Stomach (tissue), 9 donors: ENCODE measurements around the gene TNNI2. TPM values are rescaled to one million over a fixed set of nuclear protein-coding genes. Genes with fewer than 3 reads are reported as not detected.

ENCODE experiments used
- DNase-seq, 2 donors: peaks; one replicate each; pipeline versions ENCODE4 v3.0.0 to v3.0.0-alpha.2; 2013 to 2019
- H3K27ac ChIP-seq, 5 donors: fragments of 200-600 bp in 4 of 5; sonication (generic) in 4 of 5; one replicate each; pipeline ENCODE4 v1.5.1; 2013 to 2019; ENCODE audit warnings: mild to moderate bottlenecking in 1 of 5, moderate library complexity in 1 of 5
- H3K27me3 ChIP-seq, 3 donors: fragments of 200-600 bp; sonication (generic); one replicate each; pipeline ENCODE4 v1.5.1; 2017 to 2019; ENCODE audit warnings: mixed run types in 1 of 3
- H3K36me3 ChIP-seq, 4 donors: fragments of 200-600 bp; sonication (generic); 1 replicate in 3 of 4; 2 replicates in 1 of 4; pipeline ENCODE4 v1.5.1; 2016 to 2019
- H3K4me1 ChIP-seq, 4 donors: fragments of 200-600 bp; sonication (generic); one replicate each; pipeline ENCODE4 v1.5.1; 2016 to 2019
- H3K4me3 ChIP-seq, 4 donors: fragments of 200-600 bp; sonication (generic) in 3 of 4; one replicate each; pipeline ENCODE4 v1.5.1; 2016 to 2019; ENCODE audit warnings: mild to moderate bottlenecking in 1 of 4
- H3K9me3 ChIP-seq, 4 donors: fragments of 200-600 bp; sonication (generic); one replicate each; pipeline ENCODE4 v1.5.1; 2016 to 2019
- EP300 ChIP-seq: sonication (generic); formaldehyde crosslinking; IDR thresholded peaks from one replicate; pipeline ENCODE4 v1.6.1; 2017; ENCODE audit warnings: antibody characterized with exemption
- POLR2A ChIP-seq, 4 donors: fragments of 450-650 bp; IDR thresholded peaks; one replicate each; pipeline ENCODE4 v1.6.1; 2016; ENCODE audit warnings: antibody characterized with exemption in 4 of 4, control low read depth in 2 of 4, mild to moderate bottlenecking in 1 of 4, moderate library complexity in 1 of 4
- POLR2AphosphoS5 ChIP-seq, 3 donors: sonication (generic); formaldehyde crosslinking; IDR thresholded peaks; one replicate each; pipeline ENCODE4 v1.6.1; 2016; ENCODE audit warnings: antibody characterized with exemption in 3 of 3
- WGBS, 5 donors: extraction: QIAGEN DNeasy Blood & Tissue Kit in 3 of 5; methylation state at CpG; one replicate each; pipeline versions ENCODE4 v1.1.5 to v1.1.7; 2013 to 2018; 5-methylcytosine and 5-hydroxymethylcytosine counted together
- intact Hi-C: fragments of 100-400 bp; cut with DNase I; formaldehyde crosslinking; loops from one replicate; pipeline ENCODE4 v1.15.1; 2023; ENCODE audit warnings: low total_unique reads
- polyA plus RNA-seq, 3 donors: library from polyadenylated mRNA; stranded (reverse); fragments of 200-250 nt; gene quantifications; one replicate each; pipeline ENCODE4 v1.2.3, GENCODE V29; 2013
- total RNA-seq, 5 donors: library from RNA; depleted of rRNA; stranded (reverse); fragments of >200 nt; gene quantifications; one replicate each; pipeline versions ENCODE4 v1.1.0 to v1.2.3, GENCODE V29; 2014 to 2016
- TF ChIP-seq, protein P1 (sequence below), 7 experiments: fragments of 450-650 bp in 4 of 7; fragments of 200-600 bp in 3 of 7; sonication (generic) in 3 of 7; IDR thresholded peaks; one replicate each; pipeline ENCODE4 v1.5.1; 2016 to 2019; ENCODE audit warnings: antibody characterized with exemption in 7 of 7, control low read depth in 2 of 7, mild to moderate bottlenecking in 1 of 7
- donor health status: healthy with polysubstance abuse.
- donor health status: Bipolar disorder and iron deficiency.
- donor health status: healthy.

Gene TNNI2
- total and polyA plus RNA-seq, 8 donors, result 0.93 to 23.4 (median 12.1) TPM; not detected in 4

DNA sequence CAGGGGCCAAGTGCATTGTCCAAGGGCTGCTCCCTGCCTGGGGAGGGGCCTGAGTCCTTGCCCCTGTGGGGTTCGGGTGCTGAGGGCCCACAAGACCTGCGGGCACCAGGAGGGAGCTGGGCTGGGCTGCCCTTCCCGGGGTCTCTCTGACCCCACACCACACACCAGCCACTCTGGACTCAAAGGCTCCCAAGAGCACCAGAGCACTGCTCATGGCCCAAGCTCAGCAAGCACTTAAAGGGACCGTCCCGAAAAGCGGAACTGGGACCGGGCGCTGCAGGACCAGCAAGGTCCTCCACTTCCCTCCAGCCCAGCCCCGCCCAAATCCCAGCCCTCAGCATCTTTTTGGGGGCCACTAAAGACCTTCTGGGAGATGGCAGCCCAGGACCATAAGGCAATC lies 19.4 kb downstream of the TNNI2 start:
- Histone ChIP-seq H3K27me3 (no peaks in the 10 kb centered on the region), H3K9me3 (no peaks in the 10 kb centered on the region), H3K4me3 (no peak overlapping the region), H3K4me1 (peaks cover 4 to 42% (median 12%) of the 10 kb centered on the region in 4 donors), H3K36me3 (no peaks in the 10 kb centered on the region), H3K27ac (no peak overlapping the region)
- intact Hi-C loops, result no loop called here
- TF ChIP-seq EP300, result no peak
- TF ChIP-seq POLR2A (IDR thresholded peaks at IDR 0.05), result no peak
- TF ChIP-seq, protein P1, sequence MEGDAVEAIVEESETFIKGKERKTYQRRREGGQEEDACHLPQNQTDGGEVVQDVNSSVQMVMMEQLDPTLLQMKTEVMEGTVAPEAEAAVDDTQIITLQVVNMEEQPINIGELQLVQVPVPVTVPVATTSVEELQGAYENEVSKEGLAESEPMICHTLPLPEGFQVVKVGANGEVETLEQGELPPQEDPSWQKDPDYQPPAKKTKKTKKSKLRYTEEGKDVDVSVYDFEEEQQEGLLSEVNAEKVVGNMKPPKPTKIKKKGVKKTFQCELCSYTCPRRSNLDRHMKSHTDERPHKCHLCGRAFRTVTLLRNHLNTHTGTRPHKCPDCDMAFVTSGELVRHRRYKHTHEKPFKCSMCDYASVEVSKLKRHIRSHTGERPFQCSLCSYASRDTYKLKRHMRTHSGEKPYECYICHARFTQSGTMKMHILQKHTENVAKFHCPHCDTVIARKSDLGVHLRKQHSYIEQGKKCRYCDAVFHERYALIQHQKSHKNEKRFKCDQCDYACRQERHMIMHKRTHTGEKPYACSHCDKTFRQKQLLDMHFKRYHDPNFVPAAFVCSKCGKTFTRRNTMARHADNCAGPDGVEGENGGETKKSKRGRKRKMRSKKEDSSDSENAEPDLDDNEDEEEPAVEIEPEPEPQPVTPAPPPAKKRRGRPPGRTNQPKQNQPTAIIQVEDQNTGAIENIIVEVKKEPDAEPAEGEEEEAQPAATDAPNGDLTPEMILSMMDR (IDR thresholded peaks at IDR 0.05), result no peak
- TF ChIP-seq POLR2AphosphoS5 (IDR thresholded peaks at IDR 0.05), result no peak
- 84 to 91% (median 90%) methylated on average over 6 to 9 of the region's 9 CpGs for WGBS, 5 donors
- DNase-seq, result no peak

DNA sequence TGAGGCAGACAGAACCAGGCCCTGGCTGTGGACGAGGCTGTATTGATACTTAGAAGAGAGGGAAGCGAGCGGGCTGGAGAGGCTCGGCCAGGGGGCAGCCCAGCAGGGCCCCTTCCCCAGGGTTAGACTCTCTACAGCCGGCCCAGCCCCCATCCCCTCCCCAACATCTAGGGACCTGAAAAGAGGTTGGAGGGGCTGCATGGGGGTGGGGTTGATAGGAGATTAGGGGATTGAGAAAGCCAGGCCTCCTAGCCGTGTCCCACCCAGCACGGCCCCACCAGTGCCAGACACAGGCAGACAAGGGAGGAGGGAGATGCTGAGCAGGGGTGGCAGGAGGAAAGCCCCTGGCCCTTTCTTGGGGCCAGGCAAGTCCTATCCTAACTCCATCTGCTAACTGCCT lies 19.8 kb downstream of the TNNI2 start:
- WGBS, 5 donors, result 77 to 97% (median 87%) methylated on average over 6 to 7 of the region's 7 CpGs
- H3K4me3 ChIP-seq, result no peak overlapping the region
- H3K27me3 ChIP-seq, result no peaks in the 10 kb centered on the region
- intact Hi-C loops, result no loop called here
- no peak for DNase-seq
- no peaks in the 10 kb centered on the region for H3K9me3 ChIP-seq
- TF ChIP-seq POLR2AphosphoS5 (IDR thresholded peaks at IDR 0.05) (no peak), EP300 (no peak), POLR2A (IDR thresholded peaks at IDR 0.05) (no peak)
- TF ChIP-seq, protein P1 (IDR thresholded peaks at IDR 0.05), result no peak
- no peak overlapping the region for H3K27ac ChIP-seq
- no peaks in the 10 kb centered on the region for H3K36me3 ChIP-seq
- H3K4me1 ChIP-seq, result peaks cover 9 to 46% (median 16%) of the 10 kb centered on the region in 4 donors

DNA sequence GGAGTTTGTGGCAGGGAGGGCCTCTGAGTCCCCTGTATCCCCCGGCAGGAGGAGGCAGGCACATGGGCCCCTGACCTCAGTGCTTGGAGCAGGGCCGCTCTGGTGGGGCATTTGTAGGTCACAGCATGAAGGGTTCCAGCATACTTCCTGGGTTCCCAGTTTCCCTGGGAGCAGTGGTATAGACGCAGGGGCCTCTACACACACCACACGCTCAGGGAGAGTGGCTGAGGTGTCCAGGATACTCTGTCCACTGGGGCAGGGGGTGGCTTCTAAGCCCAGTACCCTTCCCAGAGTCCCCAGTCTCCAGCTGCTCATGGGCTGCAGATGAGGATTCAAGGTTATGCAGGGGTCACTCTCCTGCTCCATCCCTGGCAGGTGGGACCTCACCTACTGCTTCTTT lies 20.2 kb downstream of the TNNI2 start:
- Histone ChIP-seq H3K27ac (no peak overlapping the region), H3K36me3 (no peaks in the 10 kb centered on the region), H3K4me1 (peaks cover 13 to 50% (median 20%) of the 10 kb centered on the region in 4 donors), H3K9me3 (no peaks in the 10 kb centered on the region), H3K27me3 (no peaks in the 10 kb centered on the region), H3K4me3 (no peak overlapping the region)
- intact Hi-C loops, result no loop called here
- no peak for DNase-seq
- WGBS, 5 donors, result 70 to 100% (median 73%) methylated on average over 1 to 4 of the region's 4 CpGs
- TF ChIP-seq EP300, result no peak
- TF ChIP-seq POLR2AphosphoS5 (IDR thresholded peaks at IDR 0.05), result no peak
- TF ChIP-seq POLR2A (IDR thresholded peaks at IDR 0.05), result no peak
- TF ChIP-seq, protein P1 (IDR thresholded peaks at IDR 0.05), result no peak

DNA sequence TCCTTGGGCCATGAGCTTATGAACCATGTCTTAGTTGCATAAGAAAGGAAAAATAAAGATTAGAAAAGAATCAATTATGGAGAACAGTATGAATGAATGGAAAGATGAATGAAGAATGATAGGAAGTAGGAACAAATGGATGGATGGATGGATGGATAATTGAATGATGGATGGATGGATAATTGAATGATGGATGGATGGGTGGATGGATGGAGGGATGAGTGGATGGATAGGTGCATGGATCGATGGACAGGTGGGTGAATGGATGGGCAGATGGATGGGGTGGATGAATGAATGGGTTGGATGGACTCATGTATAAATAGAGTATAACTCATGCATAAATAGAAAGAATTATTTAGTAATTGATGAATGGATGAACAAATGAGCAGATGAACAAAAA lies 21.3 kb downstream of the TNNI2 start:
- H3K27ac ChIP-seq, result no peak overlapping the region
- H3K4me1 ChIP-seq, result peaks cover 24 to 57% (median 31%) of the 10 kb centered on the region in 4 donors
- TF ChIP-seq EP300 (no peak), POLR2AphosphoS5 (IDR thresholded peaks at IDR 0.05) (no peak), POLR2A (IDR thresholded peaks at IDR 0.05) (no peak)
- TF ChIP-seq, protein P1 (IDR thresholded peaks at IDR 0.05), result no peak
- no peak overlapping the region for H3K4me3 ChIP-seq
- 82 to 96% (median 94%) methylated on average over 1 of the region's 1 CpG for WGBS, 5 donors
- no peaks in the 10 kb centered on the region for H3K9me3 ChIP-seq
- no peak for DNase-seq
- no peaks in the 10 kb centered on the region for H3K27me3 ChIP-seq
- H3K36me3 ChIP-seq, result no peaks in the 10 kb centered on the region
- intact Hi-C loops, result no loop called here
